ENCODE measurements around the gene SCAMP2. TPM values are rescaled to one million over a fixed set of nuclear protein-coding genes. Genes with fewer than 3 reads are reported as not detected.
"Not testable (repeated sequence)": the region's sequence is repeated elsewhere in the genome, so short reads cannot be mapped to it uniquely, and the experiment has no call there.

The SCAMP2 gene
- total RNA-seq, 1 experiment from 2014 or later, result 20.8 TPM

DNA sequence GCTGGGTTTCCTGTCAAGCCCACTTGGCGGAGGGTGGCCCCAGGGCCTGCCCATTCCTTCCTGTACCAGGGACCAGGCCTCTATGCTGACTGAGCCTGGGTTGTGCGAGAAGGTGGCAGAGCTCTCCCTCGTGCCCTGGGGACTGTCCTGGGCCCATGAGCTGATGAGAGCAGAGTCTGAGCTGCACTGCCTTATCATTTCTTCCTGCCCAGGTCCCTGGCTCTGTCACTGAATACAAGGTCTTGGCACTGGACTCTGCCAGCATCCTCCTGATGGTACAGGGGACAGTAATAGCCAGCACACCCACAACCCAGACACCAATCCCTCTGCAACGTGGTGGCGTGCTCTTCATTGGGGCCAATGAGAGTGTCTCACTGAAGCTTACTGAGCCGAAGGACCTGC, 24.1 kb upstream of the SCAMP2 start:
- no peak overlapping the region for H3K4me3 ChIP-seq (ENCODE audit: insufficient read depth, low read depth, low read length)
- no peaks in the 10 kb centered on the region for H3K27me3 ChIP-seq (ENCODE audit: control insufficient read depth, insufficient read depth, low read length)
- DNase-seq, result no peak
- H3K36me3 ChIP-seq (replicated peaks; ENCODE audit: control insufficient read depth, insufficient read depth, low read length), result peaks cover 46% of the 10 kb centered on the region

DNA sequence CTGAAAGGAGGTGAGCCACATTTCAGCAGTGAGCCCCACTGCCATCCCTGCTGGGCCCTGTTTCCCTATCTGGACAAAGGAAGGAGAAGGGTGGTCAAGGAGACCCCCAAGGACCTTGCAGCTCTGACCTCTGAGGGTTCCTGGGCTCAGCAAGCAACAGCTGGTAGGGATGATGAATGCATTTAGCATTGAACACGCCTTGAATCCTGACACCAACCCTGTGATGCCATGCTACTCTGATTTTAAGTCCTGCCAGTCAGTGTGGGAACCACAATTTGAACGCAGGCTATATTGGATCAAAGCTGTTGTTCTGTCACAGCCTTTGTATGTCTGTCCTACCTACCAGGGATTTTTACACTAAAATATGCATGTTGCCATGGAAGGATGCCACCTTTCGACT, 23.2 kb upstream of the SCAMP2 start:
- H3K36me3 ChIP-seq (replicated peaks; ENCODE audit: control insufficient read depth, insufficient read depth, low read length), result peaks cover 44% of the 10 kb centered on the region

DNA sequence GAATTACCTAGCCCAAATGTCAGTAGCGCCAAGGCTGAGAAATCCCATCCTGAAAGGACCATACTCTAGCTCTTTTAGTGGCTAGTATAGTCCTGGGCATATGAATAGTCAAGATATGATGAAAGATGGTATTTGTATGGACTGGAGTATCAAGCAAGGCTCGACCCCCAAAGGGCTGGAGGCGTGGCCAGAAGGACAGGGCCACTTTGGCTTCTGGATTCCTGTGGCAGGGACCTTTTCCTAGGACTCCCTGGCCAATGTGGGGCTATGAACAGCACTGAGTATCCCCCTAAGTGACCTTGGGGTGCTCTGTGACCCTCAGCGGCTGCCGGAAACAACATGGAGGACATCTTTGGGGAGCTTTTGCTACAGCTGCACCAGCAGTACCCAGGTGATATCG, 22.7 kb upstream of the SCAMP2 start:
- peaks cover 41% of the 10 kb centered on the region for H3K36me3 ChIP-seq (replicated peaks; ENCODE audit: control insufficient read depth, insufficient read depth, low read length)
- H3K27me3 ChIP-seq (ENCODE audit: control insufficient read depth, insufficient read depth, low read length), result no peaks in the 10 kb centered on the region
- DNase-seq, result no peak
- no peak overlapping the region for H3K4me3 ChIP-seq (ENCODE audit: insufficient read depth, low read depth, low read length)

More for the DNA sequence above, 23.2 kb upstream of the SCAMP2 start:
- Histone ChIP-seq H3K4me3 (ENCODE audit: insufficient read depth, low read depth, low read length) (no peak overlapping the region), H3K27me3 (ENCODE audit: control insufficient read depth, insufficient read depth, low read length) (no peaks in the 10 kb centered on the region)
- no peak for DNase-seq

DNA sequence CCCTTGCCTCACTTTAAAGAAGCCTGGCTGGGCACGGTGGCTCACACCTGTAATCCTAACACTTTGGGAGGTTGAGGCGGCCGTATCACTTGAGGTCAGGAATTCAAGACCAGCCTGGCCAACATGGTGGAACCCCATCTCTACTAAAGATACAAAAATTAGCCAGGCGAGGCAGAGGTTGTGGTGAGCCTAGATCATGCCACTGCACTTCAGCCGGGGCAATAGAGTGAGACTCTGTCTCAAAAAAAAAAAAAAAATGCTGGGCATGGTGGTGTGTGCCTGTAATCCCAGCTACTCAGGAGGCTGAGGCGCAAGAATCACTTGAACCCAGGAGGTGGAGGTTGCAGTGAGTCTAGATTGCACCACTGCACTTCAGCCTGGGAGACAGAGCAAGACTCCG, 21.2 kb upstream of the SCAMP2 start:
- H3K36me3 ChIP-seq (replicated peaks; ENCODE audit: control insufficient read depth, insufficient read depth, low read length), result peaks cover 29% of the 10 kb centered on the region
- H3K4me3 ChIP-seq (ENCODE audit: insufficient read depth, low read depth, low read length); DNase-seq; H3K27me3 ChIP-seq (ENCODE audit: control insufficient read depth, insufficient read depth, low read length): not testable (repeated sequence)

DNA sequence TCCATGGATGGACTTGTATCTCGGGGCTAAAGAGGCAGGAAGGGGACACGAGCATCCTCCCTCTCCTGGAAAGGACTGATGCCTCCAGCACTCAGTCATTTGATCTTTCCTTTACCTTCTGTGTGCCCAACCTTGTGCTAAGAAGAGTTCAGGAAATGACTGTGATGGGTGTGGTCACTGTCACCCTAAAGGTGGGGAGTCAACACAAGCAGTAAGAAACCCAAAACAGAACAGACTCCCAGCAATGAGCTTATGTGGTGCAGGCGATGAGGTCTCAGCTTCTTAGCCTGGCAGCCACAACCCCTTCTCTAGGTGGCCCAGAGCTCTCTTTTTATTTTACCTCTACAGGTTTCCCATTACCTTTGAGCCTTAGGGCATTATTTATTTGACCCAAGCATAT, 20.5 kb upstream of the SCAMP2 start:
- H3K4me3 ChIP-seq (ENCODE audit: insufficient read depth, low read depth, low read length), result no peak overlapping the region
- no peak for DNase-seq
- H3K27me3 ChIP-seq (ENCODE audit: control insufficient read depth, insufficient read depth, low read length), result no peaks in the 10 kb centered on the region
- peaks cover 26% of the 10 kb centered on the region for H3K36me3 ChIP-seq (replicated peaks; ENCODE audit: control insufficient read depth, insufficient read depth, low read length)

DNA sequence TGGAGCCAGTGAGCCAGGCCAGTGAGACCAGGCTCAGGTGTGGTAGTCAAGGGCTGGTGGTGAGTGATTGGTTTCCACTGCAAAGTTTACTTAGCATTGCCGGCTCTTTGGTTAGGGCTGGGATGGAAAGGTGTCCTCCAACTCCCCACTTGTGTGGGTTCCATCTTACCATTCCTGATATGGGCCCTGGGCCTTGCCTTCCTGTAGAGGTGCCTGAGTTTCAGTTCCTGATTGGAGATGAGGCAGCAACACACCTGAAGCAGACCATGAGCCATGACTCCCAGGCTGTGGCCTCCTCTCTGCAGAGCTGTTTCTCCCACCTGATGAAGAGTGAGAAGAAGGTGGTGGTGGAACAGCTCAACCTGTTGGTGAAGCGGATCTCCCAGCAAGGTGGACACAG, 19.8 kb upstream of the SCAMP2 start:
- Histone ChIP-seq H3K27me3 (ENCODE audit: control insufficient read depth, insufficient read depth, low read length) (no peaks in the 10 kb centered on the region), H3K4me3 (ENCODE audit: insufficient read depth, low read depth, low read length) (no peak overlapping the region), H3K36me3 (replicated peaks; ENCODE audit: control insufficient read depth, insufficient read depth, low read length) (peaks cover 26% of the 10 kb centered on the region)
- no peak for DNase-seq

DNA sequence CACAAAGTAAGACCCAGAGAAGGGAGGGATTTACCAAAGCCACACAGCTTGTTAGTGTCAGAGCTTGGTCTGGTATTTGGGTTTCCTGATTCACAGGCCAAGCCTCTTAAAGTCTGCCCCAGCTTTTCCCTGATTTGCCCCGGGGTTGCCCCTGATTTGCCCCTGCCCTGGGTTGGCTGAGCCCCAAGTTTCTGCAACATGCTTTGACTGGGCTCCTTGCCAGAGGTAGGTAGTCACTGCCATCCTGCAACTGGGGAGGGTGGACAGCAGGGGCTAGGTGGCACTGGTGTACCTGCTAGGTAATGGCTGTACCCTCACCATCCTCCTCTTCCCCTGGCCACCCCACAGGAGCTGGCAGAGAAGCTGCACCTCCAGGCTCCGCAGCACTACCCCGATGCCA, 19.1 kb upstream of the SCAMP2 start:
- no peak for DNase-seq
- peaks cover 24% of the 10 kb centered on the region for H3K36me3 ChIP-seq (replicated peaks; ENCODE audit: control insufficient read depth, insufficient read depth, low read length)
- H3K27me3 ChIP-seq (ENCODE audit: control insufficient read depth, insufficient read depth, low read length), result no peaks in the 10 kb centered on the region
- H3K4me3 ChIP-seq (ENCODE audit: insufficient read depth, low read depth, low read length), result no peak overlapping the region

DNA sequence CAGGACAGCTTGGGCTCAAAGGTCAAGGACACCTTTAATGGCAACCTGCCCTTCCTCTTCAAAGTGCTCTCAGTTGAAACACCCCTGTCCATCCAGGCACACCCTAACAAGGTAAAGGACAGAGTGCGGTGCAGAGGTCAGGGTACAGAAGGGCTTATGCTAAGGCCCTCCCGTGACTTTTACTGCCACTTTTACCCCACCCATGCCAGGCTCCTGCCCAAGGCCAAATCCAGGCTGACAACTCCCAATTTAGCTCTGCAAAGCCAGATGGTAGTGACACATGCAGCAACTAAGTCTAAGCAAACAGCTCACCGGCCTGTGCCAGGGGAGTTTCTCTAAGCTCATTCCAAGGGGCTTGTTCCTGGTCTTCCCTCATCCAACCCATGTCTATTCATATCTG, 18.3 kb upstream of the SCAMP2 start:
- H3K36me3 ChIP-seq (replicated peaks; ENCODE audit: control insufficient read depth, insufficient read depth, low read length), result peaks cover 24% of the 10 kb centered on the region
- no peak overlapping the region for H3K4me3 ChIP-seq (ENCODE audit: insufficient read depth, low read depth, low read length)
- no peak for DNase-seq

DNA sequence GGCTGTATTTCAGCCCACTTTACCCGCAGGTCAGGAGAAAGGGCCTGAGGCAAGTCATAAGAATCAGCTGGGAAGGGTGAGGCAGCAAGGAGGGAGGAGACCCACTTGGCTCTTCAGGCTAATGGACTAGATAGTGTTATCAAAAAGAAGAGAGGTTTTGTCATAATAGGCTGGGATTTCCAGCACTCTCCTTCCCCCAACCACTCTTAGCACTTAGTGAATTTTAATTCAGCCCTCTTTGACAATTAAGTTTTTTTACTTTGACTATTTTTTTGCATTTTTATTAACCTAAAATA, 17.4 kb upstream of the SCAMP2 start:
- Histone ChIP-seq H3K27me3 (ENCODE audit: control insufficient read depth, insufficient read depth, low read length) (no peaks in the 10 kb centered on the region), H3K36me3 (replicated peaks; ENCODE audit: control insufficient read depth, insufficient read depth, low read length) (peaks cover 21% of the 10 kb centered on the region)

More for the DNA sequence above, 18.3 kb upstream of the SCAMP2 start:
- H3K27me3 ChIP-seq (ENCODE audit: control insufficient read depth, insufficient read depth, low read length), result no peaks in the 10 kb centered on the region

DNA sequence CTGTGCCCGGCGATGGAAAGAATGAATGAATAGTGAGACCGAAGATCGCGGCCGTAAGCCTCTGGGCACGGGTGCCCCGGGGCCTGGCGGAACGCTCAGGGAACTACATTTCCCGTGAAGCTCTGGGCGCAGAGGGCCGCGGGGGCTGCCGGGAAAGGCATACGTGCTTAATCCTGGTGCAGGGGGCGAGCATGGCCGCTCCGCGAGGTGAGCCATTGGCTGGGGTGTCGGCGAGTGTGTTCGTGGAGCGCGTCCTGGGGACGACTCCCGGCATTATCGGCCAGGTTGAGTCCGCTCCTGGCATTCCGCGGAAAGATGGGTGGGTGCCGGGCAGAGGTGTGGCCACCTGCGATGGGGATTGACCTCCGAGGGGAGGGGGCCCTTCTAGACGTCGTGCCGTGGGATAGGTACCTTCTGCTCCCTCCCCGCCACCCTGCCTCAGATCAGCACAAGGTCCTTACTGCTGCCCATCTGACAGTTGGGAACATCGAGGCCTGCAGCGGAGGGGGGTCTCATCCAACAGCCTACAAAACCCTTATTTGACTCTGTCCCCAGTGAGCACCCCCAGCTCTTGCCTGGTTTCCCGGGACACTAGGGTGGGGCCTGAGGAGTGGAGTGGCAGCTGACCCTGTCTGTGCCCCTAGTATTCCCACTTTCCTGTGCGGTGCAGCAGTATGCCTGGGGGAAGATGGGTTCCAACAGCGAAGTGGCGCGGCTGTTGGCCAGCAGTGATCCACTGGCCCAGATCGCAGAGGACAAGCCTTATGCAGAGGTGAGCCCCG, 16.9 kb upstream of the SCAMP2 start, which contains the start of gene MPI:
Gene MPI (plus strand): TSS at position 160 of the 782 bp plus-strand sequence. CDS start 32 bp downstream, at position 192.
- no peaks in the 10 kb centered on the region for H3K27me3 ChIP-seq (ENCODE audit: control insufficient read depth, insufficient read depth, low read length)
- H3K36me3 ChIP-seq (replicated peaks; ENCODE audit: control insufficient read depth, insufficient read depth, low read length), result peaks cover 21% of the 10 kb centered on the region
- DNase-seq, result peak; percentile 99
- H3K4me3 ChIP-seq (ENCODE audit: insufficient read depth, low read depth, low read length), result peak within 1 kb of the TSS; percentile 97

More for the DNA sequence above, 17.4 kb upstream of the SCAMP2 start:
- peak overlapping the region; percentile 97 for H3K4me3 ChIP-seq (ENCODE audit: insufficient read depth, low read depth, low read length)
- no peak for DNase-seq

DNA sequence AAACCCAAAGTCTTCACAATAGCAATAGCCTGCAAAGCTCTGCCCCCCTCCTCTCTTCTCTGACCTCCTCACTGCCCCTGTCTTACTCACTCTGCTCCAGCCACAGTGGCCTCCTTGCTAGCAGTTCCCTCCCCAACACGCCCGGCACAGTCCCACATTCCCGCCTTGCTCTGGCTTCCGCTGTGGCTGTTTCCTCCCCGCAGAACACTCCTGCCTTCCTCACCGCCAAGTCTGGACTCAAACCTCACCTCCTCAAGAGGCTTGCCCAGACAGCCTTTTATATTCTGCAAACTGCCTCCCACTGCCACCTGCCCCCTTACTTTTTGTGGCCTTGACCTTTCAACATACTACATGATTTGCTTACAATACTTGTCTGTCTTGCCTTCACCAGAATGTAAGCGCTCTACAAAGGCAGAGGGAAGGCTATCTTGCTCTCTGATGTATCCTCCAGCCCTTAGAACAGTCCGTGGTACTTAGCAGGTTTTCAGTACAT, 16.3 kb upstream of the SCAMP2 start:
- Histone ChIP-seq H3K36me3 (replicated peaks; ENCODE audit: control insufficient read depth, insufficient read depth, low read length) (peaks cover 21% of the 10 kb centered on the region), H3K27me3 (ENCODE audit: control insufficient read depth, insufficient read depth, low read length) (no peaks in the 10 kb centered on the region), H3K4me3 (ENCODE audit: insufficient read depth, low read depth, low read length) (peak overlapping the region; percentile 97)
- DNase-seq, result peak; percentile 77

DNA sequence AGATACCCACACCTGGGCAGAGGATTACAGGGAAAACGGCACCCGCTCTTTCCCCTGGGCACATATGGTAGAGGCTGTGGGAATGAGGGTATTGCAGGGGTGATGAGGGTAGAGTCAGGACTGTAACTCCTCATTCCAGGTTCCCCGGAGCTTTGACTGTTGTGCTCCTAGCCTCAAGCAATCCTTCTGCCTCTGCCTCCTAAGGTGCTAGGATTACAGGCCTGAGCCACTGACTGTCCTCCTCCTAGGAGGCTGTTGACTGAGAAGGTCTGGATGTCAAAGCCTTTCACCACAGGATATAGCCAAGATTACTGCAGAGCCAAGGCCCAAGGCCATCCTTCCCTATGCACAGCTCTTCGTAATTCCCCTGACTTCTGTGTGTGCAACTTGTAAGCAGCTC, 15.6 kb upstream of the SCAMP2 start:
- H3K4me3 ChIP-seq (ENCODE audit: insufficient read depth, low read depth, low read length), result no peak overlapping the region
- H3K27me3 ChIP-seq (ENCODE audit: control insufficient read depth, insufficient read depth, low read length), result no peaks in the 10 kb centered on the region

DNA sequence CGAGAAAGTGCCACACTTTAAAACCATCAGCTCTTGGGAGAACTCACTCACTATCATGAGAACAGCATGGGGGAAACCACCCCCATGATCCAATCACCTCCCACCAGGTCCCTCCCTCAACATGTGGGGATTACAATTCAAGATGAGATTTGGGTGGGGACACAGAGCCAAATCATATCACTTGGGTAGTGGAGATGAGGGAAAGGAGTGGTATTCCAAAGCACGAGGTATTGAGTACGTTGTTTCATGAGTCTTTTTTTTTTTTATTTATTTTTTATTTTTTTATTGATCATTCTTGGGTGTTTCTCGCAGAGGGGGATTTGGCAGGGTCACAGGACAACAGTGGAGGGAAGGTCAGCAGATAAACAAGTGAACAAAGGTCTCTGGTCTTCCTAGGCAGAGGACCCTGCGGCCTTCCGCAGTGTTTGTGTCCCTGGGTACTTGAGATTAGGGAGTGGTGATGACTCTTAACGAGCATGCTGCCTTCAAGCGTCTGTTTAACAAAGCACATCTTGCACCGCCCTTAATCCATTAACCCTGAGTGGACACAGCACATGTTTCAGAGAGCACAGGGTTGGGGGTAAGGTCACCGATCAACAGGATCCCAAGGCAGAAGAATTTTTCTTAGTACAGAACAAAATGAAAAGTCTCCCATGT, 14.5 kb upstream of the SCAMP2 start:
- not testable (repeated sequence) for DNase-seq; H3K27me3 ChIP-seq (ENCODE audit: control insufficient read depth, insufficient read depth, low read length); H3K4me3 ChIP-seq (ENCODE audit: insufficient read depth, low read depth, low read length)
- H3K36me3 ChIP-seq (replicated peaks; ENCODE audit: control insufficient read depth, insufficient read depth, low read length), result peaks cover 10% of the 10 kb centered on the region

More for the DNA sequence above, 15.6 kb upstream of the SCAMP2 start:
- peaks cover 21% of the 10 kb centered on the region for H3K36me3 ChIP-seq (replicated peaks; ENCODE audit: control insufficient read depth, insufficient read depth, low read length)
- DNase-seq, result no peak

DNA sequence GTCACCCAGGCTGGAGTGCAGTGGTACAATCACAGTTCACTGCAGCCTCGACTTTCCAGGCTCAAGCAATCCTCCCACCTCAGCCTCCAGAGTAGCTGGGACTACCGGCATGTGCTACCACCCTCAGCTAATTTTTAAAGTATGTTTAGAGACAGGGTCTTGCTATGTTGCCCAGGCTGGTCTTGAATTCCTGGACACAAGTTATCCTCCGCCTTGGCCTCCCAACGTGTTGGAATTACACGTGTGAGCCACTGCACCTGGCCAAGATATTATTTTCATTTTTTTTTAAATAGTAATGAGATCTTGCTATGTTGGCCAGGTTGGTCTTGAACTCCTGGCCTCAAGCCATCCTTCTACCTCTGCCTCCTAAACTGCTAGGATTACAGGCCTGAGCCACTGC, 12.3 kb upstream of the SCAMP2 start:
- Histone ChIP-seq H3K4me3 (ENCODE audit: insufficient read depth, low read depth, low read length) (no peak overlapping the region), H3K36me3 (replicated peaks; ENCODE audit: control insufficient read depth, insufficient read depth, low read length) (no peaks in the 10 kb centered on the region), H3K27me3 (ENCODE audit: control insufficient read depth, insufficient read depth, low read length) (no peaks in the 10 kb centered on the region)
- no peak for DNase-seq
